Measurements from ENCODE around the gene TPST1.

The TPST1 gene

DNA sequence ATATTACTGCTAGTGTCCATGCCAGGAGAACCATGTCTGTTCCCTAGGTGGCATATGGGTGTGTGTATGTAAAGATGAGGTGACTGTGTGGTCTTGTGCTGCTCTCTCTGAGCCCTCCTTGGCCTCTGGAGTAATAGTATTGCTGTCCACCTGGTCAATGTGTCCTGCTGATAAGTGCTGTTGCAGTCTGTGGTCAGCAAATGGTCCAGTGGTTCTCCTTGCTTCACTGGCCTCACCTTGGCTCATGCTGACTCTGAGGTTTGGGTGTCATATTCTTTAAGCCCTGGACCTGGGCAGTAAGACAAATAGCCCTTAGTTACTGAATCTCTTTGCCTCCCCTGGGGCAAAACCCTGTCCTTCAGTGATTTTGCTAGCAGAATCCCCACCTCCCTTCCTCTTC lies 56.8 kb downstream of the TPST1 start:
- no peak overlapping the region for H2AFZ ChIP-seq (ENCODE audit: low read depth, low read length)
- no peak overlapping the region for H3K27ac ChIP-seq (ENCODE audit: low read length)
- no peak overlapping the region for H3K4me3 ChIP-seq (ENCODE audit: low read depth in 1 of 2, low read length in 2 of 2)
- peaks cover 20% of the 10 kb centered on the region for H3K9me3 ChIP-seq (ENCODE audit: insufficient read depth, low read length, severe bottlenecking)
- ATAC-seq (ENCODE audit: insufficient read depth, low read depth), result no peak
- TF ChIP-seq, protein P1, sequence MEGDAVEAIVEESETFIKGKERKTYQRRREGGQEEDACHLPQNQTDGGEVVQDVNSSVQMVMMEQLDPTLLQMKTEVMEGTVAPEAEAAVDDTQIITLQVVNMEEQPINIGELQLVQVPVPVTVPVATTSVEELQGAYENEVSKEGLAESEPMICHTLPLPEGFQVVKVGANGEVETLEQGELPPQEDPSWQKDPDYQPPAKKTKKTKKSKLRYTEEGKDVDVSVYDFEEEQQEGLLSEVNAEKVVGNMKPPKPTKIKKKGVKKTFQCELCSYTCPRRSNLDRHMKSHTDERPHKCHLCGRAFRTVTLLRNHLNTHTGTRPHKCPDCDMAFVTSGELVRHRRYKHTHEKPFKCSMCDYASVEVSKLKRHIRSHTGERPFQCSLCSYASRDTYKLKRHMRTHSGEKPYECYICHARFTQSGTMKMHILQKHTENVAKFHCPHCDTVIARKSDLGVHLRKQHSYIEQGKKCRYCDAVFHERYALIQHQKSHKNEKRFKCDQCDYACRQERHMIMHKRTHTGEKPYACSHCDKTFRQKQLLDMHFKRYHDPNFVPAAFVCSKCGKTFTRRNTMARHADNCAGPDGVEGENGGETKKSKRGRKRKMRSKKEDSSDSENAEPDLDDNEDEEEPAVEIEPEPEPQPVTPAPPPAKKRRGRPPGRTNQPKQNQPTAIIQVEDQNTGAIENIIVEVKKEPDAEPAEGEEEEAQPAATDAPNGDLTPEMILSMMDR (IDR thresholded peaks at IDR 0.05; ENCODE audit: borderline replicate concordance, extremely low read depth, low read length, poor library complexity, severe bottlenecking), result no peak
- TF ChIP-seq EZH2 (IDR thresholded peaks at IDR 0.05; ENCODE audit: borderline replicate concordance, low read depth, low read length, severe bottlenecking), result no peak
- no peaks in the 10 kb centered on the region for H3K4me1 ChIP-seq (ENCODE audit: insufficient read depth, low read length)
- H3K4me2 ChIP-seq (ENCODE audit: insufficient read depth, low read length), result no peak overlapping the region
- no peaks in the 10 kb centered on the region for H3K79me2 ChIP-seq (ENCODE audit: insufficient read depth, low read length)
- H3K27me3 ChIP-seq (ENCODE audit: insufficient read depth, low read length, poor library complexity), result no peaks in the 10 kb centered on the region
- no peak overlapping the region for H3K9ac ChIP-seq (ENCODE audit: low read depth, low read length)
- H4K20me1 ChIP-seq (ENCODE audit: insufficient read depth, low read length), result no peaks in the 10 kb centered on the region
- H3K36me3 ChIP-seq (ENCODE audit: insufficient read depth, low read length), result no peaks in the 10 kb centered on the region
- DNase-seq, result no peak

DNA sequence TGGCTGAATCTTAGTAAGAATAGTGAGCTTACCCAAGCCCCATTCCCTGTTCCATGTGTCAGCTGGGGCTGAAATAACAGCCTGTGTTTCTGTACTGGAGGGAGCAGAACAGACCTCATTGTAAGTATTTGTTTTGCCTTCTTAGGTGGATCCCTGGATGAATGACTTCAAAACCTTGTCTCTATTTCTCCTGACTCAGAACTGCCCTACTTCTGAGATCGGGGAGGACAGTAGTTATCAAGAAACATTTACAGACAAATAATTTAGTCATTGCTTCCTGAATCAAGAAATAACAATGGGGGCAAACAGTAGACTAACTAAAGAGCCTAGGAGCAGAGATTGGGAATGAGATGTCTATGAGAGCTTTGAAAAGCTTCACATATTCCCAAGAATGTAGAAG lies 58.8 kb downstream of the TPST1 start:
- Histone ChIP-seq H3K79me2 (ENCODE audit: insufficient read depth, low read length) (no peaks in the 10 kb centered on the region), H3K27me3 (ENCODE audit: insufficient read depth, low read length, poor library complexity) (no peaks in the 10 kb centered on the region), H3K27ac (ENCODE audit: low read length) (no peak overlapping the region), H3K36me3 (ENCODE audit: insufficient read depth, low read length) (no peaks in the 10 kb centered on the region), H3K9me3 (ENCODE audit: insufficient read depth, low read length, severe bottlenecking) (peaks cover 20% of the 10 kb centered on the region), H3K4me3 (ENCODE audit: low read depth in 1 of 2, low read length in 2 of 2) (no peak overlapping the region), H4K20me1 (ENCODE audit: insufficient read depth, low read length) (no peaks in the 10 kb centered on the region), H2AFZ (ENCODE audit: low read depth, low read length) (no peak overlapping the region), H3K4me1 (ENCODE audit: insufficient read depth, low read length) (no peaks in the 10 kb centered on the region), H3K9ac (ENCODE audit: low read depth, low read length) (no peak overlapping the region), H3K4me2 (ENCODE audit: insufficient read depth, low read length) (no peak overlapping the region)
- TF ChIP-seq, protein P1 (IDR thresholded peaks at IDR 0.05; ENCODE audit: borderline replicate concordance, extremely low read depth, low read length, poor library complexity, severe bottlenecking), result no peak
- no peak for TF ChIP-seq EZH2 (IDR thresholded peaks at IDR 0.05; ENCODE audit: borderline replicate concordance, low read depth, low read length, severe bottlenecking)
- no peak for ATAC-seq (ENCODE audit: insufficient read depth, low read depth)
- no peak for DNase-seq

GRCh38 chr7:66265566-66265965 lies 60.4 kb downstream of the TPST1 start:
- H3K36me3 ChIP-seq (ENCODE audit: insufficient read depth, low read length), result no peaks in the 10 kb centered on the region
- ATAC-seq (ENCODE audit: insufficient read depth, low read depth) (no peak), DNase-seq (no peak)
- no peak overlapping the region for H2AFZ ChIP-seq (ENCODE audit: low read depth, low read length)
- H3K79me2 ChIP-seq (ENCODE audit: insufficient read depth, low read length), result no peaks in the 10 kb centered on the region
- H3K9ac ChIP-seq (ENCODE audit: low read depth, low read length), result no peak overlapping the region
- no peak for TF ChIP-seq EZH2 (IDR thresholded peaks at IDR 0.05; ENCODE audit: borderline replicate concordance, low read depth, low read length, severe bottlenecking)
- TF ChIP-seq, protein P1 (IDR thresholded peaks at IDR 0.05; ENCODE audit: borderline replicate concordance, extremely low read depth, low read length, poor library complexity, severe bottlenecking), result no peak
- no peak overlapping the region for H3K4me3 ChIP-seq (ENCODE audit: low read depth in 1 of 2, low read length in 2 of 2)
- H3K27me3 ChIP-seq (ENCODE audit: insufficient read depth, low read length, poor library complexity), result no peaks in the 10 kb centered on the region
- H4K20me1 ChIP-seq (ENCODE audit: insufficient read depth, low read length), result no peaks in the 10 kb centered on the region
- no peaks in the 10 kb centered on the region for H3K4me1 ChIP-seq (ENCODE audit: insufficient read depth, low read length)
- peaks cover 20% of the 10 kb centered on the region for H3K9me3 ChIP-seq (ENCODE audit: insufficient read depth, low read length, severe bottlenecking)
- H3K4me2 ChIP-seq (ENCODE audit: insufficient read depth, low read length), result no peak overlapping the region
- H3K27ac ChIP-seq (ENCODE audit: low read length), result no peak overlapping the region

- Histone ChIP-seq H3K4me1 (ENCODE audit: insufficient read depth, low read length) (no peaks in the 10 kb centered on the region), H3K4me3 (ENCODE audit: low read depth in 1 of 2, low read length in 2 of 2) (no peak overlapping the region), H3K9me3 (ENCODE audit: insufficient read depth, low read length, severe bottlenecking) (peaks cover 20% of the 10 kb centered on the region), H3K27ac (ENCODE audit: low read length) (no peak overlapping the region), H2AFZ (ENCODE audit: low read depth, low read length) (no peak overlapping the region), H3K4me2 (ENCODE audit: insufficient read depth, low read length) (no peak overlapping the region), H3K36me3 (ENCODE audit: insufficient read depth, low read length) (no peaks in the 10 kb centered on the region), H3K9ac (ENCODE audit: low read depth, low read length) (no peak overlapping the region), H3K27me3 (ENCODE audit: insufficient read depth, low read length, poor library complexity) (no peaks in the 10 kb centered on the region), H3K79me2 (ENCODE audit: insufficient read depth, low read length) (no peaks in the 10 kb centered on the region), H4K20me1 (ENCODE audit: insufficient read depth, low read length) (no peaks in the 10 kb centered on the region)
- TF ChIP-seq, protein P1 (IDR thresholded peaks at IDR 0.05; ENCODE audit: borderline replicate concordance, extremely low read depth, low read length, poor library complexity, severe bottlenecking), result no peak
- DNase-seq (no peak), ATAC-seq (ENCODE audit: insufficient read depth, low read depth) (no peak)
Observed at GRCh38 chr7:66267249-66267648, 62.1 kb downstream of the TPST1 start.
